OCI-LY1 (cell line): ENCODE results near the gene SLC25A26.

Experiments
- EZH2 ChIP-seq: fragments of 200-600 bp; sonication (generic), shearing (Covaris generic); IDR thresholded peaks from 2 replicates; pipeline ENCODE4 v1.8.0; 2017; ENCODE audit warnings: borderline replicate concordance, mixed run types, mild to moderate bottlenecking, antibody characterized with exemption, low read length, moderate library complexity, mixed read lengths
- TF ChIP-seq, protein P1 (sequence below): fragments of 200-600 bp; sonication (generic), shearing (Covaris generic); IDR thresholded peaks from 2 replicates; pipeline ENCODE4 v1.5.1; 2017; ENCODE audit warnings: mild to moderate bottlenecking, antibody characterized with exemption, low read length, moderate library complexity, mixed read lengths

DNA sequence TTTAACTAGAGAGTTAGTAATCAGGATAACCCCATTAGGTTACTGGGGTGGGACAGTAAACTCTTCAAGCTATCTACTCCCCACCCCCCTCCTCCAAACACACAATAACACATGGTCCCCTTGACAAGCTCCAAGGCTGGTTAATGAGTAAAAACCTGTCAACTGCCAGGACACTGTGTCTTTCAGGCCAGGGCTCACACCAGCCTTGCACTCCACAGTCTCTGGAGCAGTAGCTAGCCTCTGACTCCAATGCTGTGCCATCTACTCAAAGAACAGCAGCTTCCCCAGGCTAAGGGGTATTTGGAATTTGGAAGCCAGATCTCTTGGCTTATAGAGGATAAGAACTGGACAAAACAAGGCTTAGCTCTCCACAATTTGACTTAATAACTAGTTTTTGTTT, 164.3 kb downstream of the SLC25A26 start:
- TF ChIP-seq, protein P1, sequence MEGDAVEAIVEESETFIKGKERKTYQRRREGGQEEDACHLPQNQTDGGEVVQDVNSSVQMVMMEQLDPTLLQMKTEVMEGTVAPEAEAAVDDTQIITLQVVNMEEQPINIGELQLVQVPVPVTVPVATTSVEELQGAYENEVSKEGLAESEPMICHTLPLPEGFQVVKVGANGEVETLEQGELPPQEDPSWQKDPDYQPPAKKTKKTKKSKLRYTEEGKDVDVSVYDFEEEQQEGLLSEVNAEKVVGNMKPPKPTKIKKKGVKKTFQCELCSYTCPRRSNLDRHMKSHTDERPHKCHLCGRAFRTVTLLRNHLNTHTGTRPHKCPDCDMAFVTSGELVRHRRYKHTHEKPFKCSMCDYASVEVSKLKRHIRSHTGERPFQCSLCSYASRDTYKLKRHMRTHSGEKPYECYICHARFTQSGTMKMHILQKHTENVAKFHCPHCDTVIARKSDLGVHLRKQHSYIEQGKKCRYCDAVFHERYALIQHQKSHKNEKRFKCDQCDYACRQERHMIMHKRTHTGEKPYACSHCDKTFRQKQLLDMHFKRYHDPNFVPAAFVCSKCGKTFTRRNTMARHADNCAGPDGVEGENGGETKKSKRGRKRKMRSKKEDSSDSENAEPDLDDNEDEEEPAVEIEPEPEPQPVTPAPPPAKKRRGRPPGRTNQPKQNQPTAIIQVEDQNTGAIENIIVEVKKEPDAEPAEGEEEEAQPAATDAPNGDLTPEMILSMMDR = no peak
- TF ChIP-seq EZH2 = no peak
